GM18907 (cell line): ENCODE results near the gene TDRD9.

Experiments
- ATAC-seq: cut with Tn5 transposase; IDR thresholded peaks from one replicate; pipeline ENCODE4 v1.9.1; 2021; ENCODE audit warnings: mild to moderate bottlenecking, moderate library complexity; ENCODE audit not compliant: unreplicated experiment

The TDRD9 gene

DNA sequence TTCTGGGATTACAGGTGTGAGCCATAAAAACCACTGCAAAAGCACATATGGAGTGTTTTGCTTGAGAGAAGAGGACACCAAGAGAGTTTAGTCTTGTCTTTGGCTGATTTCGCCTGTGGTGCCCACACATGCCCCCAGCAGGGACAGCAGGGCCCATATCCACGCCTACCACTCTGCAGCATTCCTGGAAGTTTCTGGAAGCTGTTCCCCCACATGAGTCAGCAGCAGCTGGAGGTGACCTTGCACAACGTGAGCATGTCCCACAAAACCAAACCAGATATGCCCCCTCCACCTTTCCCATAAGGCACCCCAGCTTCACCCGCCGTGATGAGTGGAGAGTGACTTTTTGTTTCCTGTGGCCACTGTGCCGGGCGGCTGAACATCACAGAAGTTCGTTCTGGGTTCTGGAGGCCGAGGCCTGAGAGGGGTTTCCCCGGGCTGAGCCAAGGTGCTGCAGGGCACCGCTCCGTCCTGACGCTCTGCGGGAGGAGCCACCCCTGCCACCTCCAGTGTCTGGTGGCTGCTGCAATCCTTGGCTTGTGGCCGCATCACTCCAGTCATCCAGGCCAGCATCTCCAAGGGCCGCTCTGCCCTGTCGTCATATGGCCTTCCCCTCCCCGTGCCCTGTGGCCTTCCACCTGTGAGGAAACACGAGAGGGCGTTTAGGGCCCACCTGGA lies 162.0 kb downstream of the TDRD9 start:
- no peak for ATAC-seq

DNA sequence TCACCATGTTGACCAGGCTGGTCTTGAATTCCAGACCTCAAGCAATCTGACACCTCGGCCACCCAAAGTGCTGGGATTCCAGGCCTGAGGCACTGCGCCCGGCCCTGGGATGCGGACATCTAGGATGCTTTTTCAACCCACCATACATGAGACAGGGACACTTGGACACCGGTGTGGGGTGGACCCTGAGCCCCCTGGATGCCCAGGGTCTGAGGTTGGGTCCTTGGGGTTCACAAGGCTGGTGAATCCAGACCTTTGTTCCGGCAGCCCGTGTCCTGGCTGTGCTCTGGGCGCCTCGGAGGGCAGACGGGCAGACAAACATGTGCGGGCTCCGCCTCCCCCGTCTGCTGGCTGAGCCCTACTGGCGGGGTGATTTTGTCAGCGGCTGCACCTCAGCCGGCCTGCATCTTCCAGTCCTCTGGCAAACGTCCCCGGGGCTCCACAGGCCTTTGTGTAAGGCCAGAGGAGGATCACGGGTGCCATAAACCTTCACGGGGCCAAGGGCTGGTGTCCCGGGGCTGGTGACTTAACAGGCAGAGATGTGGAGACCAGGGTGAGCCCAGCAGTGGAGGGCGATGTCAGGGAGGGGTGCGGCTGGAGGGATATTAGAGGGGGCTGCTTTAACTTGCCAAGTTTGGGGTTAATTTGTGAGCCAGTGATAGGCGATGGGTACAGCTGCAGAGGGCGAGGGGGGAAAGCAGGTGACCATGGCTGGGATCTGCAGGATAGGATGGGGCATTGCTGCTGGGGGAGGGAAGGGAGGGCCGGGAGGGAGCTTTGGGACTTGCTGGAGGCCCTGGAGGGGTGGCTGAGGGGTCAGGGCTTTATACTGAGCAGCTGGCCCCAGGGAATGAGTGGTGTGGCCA lies 163.0 kb downstream of the TDRD9 start:
- ATAC-seq, result no peak

DNA sequence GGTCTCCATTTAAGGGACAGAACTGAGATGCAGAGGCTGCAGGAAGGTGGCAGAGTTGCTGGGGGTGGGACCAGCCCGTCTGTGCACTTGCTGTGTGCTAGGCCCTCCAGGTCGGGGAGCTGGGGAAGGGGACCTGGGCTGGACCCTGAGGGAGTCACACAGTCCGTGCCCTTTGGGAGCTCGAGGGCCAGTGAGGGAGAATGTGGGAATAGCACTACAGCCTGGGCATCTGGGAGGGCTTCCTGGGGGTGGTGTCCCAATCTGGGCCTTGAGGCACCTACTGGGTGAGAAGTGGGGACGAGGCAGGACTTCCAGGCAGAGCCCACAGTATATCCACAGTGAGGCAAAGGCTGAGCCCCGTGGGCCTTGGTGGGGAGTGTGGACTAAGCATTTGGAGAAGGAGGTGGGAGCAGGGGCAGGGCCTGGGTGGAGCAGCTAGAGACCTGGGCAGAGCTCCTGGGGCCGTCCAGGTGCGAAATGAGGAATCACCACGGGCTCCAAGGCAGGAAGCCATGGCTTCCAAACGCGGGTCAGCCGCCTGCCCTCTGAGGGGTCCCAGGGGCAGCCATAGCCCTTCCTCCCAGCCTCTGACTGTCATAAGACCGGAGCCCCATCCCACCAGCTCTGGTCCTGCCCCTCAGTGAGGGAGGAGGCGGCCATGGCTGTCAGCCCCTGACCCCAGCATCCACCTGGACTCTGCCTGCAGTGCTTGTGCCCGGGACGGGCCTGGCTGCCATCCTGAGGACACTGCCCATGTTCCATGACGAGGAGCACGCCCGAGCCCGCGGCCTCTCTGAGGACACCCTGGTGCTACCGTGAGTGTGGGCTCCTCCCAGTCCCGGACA lies 163.9 kb downstream of the TDRD9 start:
- no peak for ATAC-seq

DNA sequence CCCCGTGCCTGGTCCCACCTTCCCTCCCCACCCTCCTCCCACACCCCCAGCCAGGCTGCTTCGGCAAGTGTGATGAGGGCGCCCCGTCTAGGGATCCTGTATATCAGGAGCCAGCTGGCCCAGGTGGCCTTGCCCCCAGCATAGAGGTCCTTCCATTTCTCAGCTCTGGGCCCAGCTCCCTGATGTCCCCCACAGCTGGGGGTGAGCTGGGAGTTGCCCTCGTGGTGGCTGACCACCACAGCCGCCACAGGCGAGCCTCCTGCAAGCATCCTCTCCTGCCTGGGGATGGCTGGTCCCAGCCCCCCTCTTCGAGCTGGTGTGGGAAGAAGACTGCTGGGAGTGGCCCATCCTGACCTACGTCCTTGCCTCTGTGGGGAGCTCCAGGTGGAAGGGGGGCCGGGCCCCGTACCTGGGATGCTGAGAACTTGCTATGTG lies 164.7 kb downstream of the TDRD9 start:
- ATAC-seq, result no peak

DNA sequence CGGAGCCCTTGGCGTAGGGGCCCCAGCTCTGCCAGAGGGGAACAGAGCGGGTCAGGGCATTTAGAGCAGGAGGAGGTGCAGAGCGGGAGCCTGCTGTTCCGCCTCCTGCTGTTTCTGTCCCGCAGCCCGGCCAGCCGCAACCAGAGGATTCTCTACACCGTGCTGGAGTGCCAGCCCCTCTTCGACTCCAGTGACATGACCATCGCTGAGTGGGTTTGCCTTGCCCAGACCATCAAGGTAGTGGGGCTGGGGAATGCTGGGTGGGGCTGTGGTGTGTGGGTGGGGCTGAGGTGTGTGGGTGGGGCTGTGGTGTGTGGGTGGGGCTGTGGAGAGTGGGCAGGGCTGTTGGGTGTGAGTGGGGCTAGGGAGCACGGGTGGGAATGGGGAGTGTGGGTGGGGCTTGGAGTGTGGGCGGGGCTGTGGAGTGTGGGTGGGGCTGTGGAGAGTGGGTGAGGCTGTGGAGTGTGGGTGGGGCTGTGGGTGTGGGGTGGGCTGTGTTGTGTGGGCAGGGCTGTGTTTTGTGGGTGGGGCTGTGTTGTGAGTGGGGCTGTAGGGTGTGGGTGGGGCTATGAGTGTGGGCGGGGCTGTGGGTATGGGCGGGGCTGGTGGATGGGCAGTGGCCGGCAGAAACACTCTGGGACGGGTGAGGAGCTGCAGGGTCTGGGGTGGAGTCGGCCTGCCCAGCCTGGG lies 165.3 kb downstream of the TDRD9 start:
- ATAC-seq, result no peak

DNA sequence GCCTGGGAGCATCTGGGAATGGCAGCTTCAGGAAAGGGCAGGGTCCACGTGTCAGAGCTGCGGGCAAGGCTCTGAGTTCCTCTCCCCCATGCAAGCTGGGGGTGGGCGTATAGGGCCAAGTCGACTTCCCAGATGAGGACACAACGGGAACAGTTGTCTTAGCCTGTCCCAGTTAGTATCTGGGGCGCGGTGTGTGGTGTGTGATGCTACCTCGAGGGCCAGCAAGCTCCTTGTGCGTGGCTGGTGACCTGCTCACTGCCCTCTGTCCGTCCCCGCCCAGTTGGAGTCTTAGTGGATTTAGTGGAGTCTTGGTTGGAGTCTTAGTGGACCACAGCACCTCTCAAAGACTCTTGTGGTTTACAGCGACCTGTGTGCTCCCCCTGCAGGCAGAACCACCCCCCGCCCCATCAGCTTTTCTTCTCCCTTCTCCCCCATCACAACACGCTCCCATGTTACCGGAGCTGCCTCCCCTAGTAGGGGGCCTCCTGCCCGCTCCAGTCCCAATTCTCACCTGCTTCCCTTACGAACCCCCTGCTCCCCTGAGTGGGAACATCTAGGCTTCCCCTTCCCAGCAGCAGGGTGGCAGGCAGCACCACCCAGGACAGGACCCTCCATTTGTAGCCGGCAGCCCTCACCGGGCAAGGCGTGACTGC lies 165.9 kb downstream of the TDRD9 start:
- ATAC-seq, result no peak

DNA sequence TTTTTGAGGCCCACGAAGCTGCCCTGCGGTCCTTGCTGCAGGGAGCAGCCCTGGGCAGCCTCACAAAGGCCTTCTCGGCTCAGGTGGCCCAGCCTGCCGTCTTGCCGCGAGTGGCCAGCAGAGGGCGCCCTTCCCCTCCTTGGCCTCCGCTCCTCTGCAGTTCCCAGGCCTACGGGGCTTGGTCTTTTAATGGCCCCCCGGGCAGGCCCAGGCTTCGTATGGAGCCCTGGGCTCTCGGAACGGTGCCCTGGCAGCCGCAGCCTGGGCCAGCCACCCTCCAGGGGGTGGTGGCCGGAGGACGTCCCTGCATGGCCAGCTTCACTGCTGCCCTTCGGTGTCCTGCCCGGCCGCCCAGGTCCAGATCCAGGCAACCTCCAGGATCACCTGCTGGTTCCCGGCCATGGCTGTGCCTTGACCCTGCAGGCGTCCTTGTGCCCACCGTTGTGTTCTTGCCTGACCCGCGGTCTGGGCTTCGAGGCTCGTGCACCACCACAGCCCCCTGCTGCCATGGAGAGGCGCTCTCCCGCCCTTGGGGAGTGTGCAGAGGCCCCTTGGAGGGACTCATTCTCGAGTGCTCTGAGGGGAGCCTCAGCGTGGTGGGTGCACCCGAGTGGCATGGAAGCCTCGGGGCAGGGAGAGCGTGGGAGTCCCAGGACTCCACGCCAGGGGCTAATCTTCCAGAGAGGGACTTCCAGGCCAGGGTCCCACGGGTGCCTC lies 166.6 kb downstream of the TDRD9 start:
- no peak for ATAC-seq

DNA sequence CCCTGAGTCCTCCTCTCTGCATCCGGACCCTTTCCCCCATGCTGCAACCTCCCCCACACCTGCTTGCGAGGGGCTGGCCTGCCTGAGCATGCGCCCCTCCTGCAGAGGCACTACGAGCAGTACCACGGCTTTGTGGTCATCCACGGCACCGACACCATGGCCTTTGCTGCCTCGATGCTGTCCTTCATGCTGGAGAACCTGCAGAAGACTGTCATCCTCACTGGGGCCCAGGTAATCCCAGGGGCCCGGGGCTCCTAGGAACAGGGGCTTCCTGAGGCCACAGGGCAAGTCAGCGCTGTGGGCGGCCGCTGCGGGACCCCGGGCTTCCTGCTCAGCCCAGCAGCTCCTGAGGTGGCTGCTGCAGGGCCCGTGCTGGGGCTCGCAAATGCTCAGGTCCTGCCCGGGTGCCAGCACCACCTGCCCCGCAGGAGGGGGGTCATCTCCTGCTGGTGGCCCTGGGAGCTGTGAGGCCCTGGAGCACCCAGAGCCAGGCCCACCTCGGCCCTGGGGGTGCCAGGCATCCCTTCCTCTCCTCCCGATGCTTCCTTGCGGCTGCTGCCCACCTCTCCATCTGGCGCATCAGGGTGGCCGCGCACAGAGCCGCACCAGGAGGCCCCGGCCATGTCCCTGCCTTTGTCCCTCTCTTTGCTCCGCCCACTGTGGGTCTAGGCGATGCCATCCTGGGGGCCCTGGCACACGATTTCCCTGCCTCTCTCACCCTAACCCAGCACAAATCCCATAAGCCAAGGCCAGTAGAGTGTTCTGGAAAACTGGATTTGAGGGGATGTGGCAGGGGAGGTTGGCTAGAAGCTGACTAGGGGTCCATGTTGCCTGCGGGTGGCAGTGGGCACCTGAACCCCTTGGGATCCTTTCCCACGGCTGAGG lies 167.4 kb downstream of the TDRD9 start:
- no peak for ATAC-seq

DNA sequence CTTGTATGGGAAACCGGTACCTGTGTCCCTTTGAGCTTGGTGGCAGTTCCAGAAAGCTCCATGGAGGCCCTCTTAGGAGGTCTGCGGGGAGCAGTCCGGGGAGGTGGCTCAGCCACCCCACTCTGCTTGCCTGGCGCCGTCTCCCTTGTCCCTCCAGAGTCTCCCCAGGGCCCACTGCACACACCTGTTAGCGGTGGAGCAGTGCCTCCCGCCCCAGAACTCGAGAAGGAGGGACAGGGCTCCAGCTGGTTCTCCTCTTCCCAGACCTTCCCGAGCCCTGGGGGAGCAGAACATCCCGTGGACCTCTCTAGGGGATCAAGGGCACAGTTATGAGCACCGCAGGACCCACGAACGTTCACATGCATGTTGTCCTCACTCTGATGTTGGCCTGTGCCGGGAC lies 168.1 kb downstream of the TDRD9 start:
- no peak for ATAC-seq

DNA sequence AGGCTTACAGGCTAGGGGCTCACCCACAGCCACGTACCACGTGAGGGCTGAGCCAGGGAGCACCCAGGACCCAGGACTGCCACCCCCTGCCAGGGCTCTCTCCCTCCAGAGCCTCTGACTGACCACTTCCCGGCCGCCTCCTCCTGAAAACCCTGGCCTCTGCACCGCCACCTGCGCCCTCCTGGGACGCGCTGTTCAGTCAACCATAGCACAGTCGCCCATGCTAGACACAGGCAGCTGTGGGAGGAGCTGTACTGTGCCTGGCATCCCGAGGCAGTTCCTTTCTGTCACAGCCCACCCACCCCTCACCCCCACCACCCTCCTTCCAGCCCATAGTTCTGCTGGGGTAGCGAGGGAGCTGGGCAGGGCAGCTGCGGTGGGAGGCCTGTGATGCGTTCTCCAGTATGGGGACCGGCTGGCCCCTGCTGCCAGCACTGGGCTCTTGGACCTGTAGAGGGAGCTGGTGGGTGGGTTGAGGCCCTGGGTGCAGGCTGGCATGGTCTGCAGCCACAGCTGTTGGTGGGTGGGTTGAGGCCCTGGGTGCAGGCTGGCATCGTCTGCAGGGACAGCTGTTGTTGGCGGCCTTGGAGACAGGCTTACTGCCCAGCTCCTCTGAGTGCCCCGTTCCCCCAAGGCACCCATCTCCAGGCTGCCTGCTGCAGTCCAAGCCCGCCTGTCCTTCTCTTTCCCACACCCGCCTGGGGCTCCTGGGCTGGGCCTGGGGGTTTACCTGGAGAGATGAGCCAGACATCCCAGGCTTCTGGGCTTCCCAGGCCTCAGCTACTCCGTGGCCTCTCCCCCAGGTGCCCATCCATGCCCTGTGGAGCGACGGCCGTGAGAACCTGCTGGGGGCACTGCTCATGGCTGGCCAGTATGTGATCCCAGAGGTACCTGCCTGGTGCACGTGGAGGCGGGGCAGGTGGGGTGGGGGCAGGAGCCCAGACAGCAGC lies 168.8 kb downstream of the TDRD9 start:
- ATAC-seq, result no peak

DNA sequence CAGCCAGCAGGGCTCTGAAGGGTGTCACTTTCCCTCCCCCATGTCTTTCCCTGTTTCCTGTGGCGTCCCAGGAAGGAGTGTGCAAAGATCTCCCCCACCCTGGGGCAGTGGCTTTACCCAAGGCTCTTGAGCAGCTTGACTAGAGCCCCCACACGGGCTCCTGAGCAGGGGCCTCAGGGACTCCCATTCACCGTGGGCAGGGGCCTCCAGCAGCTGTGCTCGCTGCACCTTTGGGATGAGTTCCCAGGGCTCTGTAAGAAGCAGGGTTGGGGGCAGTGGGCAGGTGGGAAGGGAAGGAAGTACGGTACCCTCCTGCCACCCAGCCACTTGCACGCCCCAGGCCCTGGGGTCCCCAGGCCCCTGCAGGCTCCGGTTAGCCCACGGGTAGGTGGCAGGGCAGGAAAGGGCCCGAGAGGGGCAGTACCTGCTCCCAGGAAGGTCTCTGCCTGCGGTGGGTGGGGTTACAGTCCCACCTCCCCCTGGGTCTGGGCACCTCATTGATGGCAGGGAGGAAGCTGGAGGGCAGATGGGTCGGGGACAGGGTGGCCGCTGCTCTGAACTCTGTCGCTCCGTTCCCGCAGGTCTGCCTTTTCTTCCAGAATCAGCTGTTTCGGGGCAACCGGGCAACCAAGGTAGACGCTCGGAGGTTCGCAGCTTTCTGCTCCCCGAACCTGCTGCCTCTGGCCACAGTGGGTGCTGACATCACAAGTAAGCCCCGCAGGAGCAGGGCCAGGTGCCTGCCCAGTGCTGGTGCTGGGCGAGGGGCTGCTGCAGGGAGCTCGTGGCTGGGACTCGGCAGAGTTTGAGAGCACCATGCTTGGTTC lies 170.2 kb downstream of the TDRD9 start:
- ATAC-seq, result no peak

DNA sequence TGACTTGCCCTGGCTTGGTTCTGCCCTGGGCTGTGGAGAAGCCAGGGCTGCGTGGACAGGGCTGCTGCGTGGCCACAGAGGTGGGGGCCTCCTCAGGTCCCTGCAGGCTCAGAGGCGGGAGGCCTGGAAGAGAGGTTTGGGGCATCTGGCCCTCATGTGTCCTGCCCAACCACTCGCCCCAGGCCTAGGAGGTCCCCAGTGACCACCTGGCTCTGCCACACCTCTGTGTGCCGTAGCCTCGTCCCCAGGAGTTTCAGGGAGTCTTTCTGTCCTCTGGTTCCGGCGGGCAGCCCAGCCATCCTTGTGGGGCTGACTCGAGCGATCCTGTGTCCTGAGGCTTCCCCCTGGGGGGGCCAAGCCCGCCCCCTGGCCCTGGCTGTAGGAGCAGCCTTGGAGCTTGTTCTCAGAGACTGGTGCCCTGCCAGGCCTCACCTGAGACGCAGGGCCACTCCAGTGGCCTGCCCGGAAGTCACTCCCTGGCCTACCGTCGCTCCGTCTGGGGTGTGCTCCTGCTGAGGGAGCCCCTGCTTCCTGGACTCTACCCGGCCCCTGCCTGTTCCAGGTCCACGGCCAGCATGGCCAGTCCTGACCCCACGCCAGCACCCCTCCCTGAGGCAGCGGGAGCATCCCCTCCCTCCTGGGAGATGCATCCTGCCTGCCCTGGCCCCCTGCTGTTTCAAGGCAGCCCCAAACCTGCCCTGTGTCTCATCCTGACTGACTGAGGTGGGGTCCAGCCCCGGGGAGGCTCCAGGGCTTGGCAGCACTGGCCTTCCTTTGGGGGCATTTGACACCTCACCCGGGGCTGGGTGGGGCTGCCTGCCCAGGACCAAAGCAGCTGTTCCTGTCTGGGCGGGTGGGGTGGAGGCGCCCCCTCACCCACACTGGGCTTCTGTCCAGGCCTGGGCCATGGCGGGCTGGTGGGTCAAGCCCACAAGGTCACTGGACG lies 171.1 kb downstream of the TDRD9 start:
- no peak for ATAC-seq

DNA sequence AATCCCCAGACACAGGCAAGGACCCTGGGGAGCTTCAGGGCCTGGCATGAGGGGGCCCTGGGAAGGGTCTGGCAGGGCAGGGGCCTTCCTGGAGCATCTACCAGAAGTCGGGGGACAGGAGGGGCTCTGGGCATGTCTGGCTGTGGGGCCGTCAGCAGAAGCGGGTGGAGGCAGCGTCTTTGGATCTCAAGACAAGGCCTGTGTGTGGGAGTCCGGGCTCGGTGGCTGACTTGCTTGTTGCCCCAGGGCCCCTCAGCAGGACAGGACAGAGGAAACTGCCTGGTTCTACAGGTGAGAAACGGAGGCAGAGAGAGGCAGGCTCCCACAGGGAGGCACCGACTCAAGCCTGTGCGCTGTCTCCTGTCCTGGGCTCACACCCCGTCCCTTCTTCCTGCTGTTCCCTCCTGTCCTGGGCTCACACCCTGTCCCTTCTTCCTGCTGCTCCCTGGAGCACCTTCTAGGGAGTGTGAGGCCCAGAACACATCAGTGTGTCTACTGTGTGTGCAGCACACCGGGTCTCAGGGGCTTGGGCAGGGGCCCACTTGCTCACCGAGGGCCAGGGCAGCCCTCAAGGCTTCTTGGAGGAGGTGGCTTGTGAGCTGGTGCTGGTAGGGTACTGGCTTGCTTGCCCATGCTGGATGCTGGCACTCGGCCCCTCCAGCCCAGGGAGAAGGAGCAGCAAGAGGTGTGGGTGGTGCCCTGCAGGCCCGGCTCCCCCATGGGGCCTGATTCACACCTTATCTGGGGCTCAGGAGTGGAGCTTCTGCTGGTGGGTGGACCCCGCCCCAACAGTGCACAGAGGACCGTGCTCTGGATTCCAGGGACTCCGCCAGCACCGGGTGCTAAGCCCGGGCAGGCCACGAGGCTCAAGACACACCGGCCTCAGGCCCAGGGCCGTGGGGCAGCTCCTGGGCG lies 172.2 kb downstream of the TDRD9 start:
- ATAC-seq, result no peak

DNA sequence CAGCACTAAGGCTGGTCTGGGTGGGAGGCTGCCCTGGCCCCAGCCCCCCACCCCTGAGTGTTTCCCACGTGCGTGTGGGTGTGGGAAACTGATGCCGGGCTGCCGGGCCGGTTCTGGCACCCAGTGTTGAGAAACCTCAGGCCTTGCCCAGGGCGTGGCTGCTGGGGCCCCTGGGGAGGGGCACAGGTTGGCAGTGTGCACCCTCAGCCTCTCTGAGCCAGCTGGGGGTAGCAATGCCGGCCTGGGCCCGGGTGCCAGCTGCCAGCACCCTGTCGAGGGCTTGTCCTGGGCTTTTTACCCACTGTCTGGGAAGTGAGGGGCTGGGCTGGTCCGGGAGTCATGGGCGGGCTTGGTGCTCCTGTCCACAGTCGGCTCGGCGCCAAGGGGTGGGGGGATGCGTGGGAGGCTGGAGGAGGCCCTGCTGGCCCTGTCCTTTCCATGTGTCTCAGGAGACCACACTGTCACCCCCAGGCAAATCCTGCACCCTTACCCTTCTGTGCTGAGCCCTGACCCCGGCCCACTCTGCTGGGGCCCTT lies 172.9 kb downstream of the TDRD9 start:
- no peak for ATAC-seq
